HG02763 (cell line): ENCODE results near the gene PLAGL1.
"Not testable (repeated sequence)": the region's sequence is repeated elsewhere in the genome, so short reads cannot be mapped to it uniquely, and the experiment has no call there.

ENCODE experiments used
- ATAC-seq: cut with Tn5 transposase; IDR thresholded peaks from one replicate; pipeline ENCODE4 v1.9.1; 2021; ENCODE audit warnings: mild to moderate bottlenecking, moderate library complexity; ENCODE audit not compliant: unreplicated experiment

Gene PLAGL1

GRCh38 chr6:144008120-144008811, at the start of gene PLAGL1:
TSS of gene PLAGL1 (minus strand) at chr6:144008259. CDS start at chr6:143948136, 60,123 bp downstream.
- ATAC-seq, result peak; percentile 64

- peak; percentile 87 for ATAC-seq
Measured at GRCh38 chr6:144055121-144055931, 47.3 kb upstream of the PLAGL1 start.

GRCh38 chr6:144053601-144054000, 45.5 kb upstream of the PLAGL1 start:
- no peak for ATAC-seq

GRCh38 chr6:144052488-144052887, 44.4 kb upstream of the PLAGL1 start:
- ATAC-seq, result no peak

GRCh38 chr6:144049386-144049785, 41.3 kb upstream of the PLAGL1 start:
- no peak for ATAC-seq

- no peak for ATAC-seq
Measured at GRCh38 chr6:144047688-144048087, 39.6 kb upstream of the PLAGL1 start.

GRCh38 chr6:144046672-144047071, 38.6 kb upstream of the PLAGL1 start:
- ATAC-seq, result not testable (repeated sequence)

- not testable (repeated sequence) for ATAC-seq
Measured at GRCh38 chr6:144044989-144045388, 36.9 kb upstream of the PLAGL1 start.

- ATAC-seq, result no peak
Measured at GRCh38 chr6:144036835-144037195, 28.8 kb upstream of the PLAGL1 start.

GRCh38 chr6:144036064-144036834, 28.2 kb upstream of the PLAGL1 start:
- no peak for ATAC-seq

GRCh38 chr6:144035416-144035815, 27.4 kb upstream of the PLAGL1 start:
- ATAC-seq, result no peak

- ATAC-seq, result no peak
Measured at GRCh38 chr6:144033816-144034735, 26.0 kb upstream of the PLAGL1 start.

GRCh38 chr6:144029452-144029851, 21.4 kb upstream of the PLAGL1 start:
- ATAC-seq, result no peak

GRCh38 chr6:144027932-144028587, 20.0 kb upstream of the PLAGL1 start:
- no peak for ATAC-seq

GRCh38 chr6:144023216-144023615, 15.2 kb upstream of the PLAGL1 start:
- ATAC-seq, result no peak

- no peak for ATAC-seq
Measured at GRCh38 chr6:144019929-144020328, 11.9 kb upstream of the PLAGL1 start.

GRCh38 chr6:144017166-144018094, 9.4 kb upstream of the PLAGL1 start:
- ATAC-seq, result no peak

- ATAC-seq, result no peak
Measured at GRCh38 chr6:144013486-144013909, 5.4 kb upstream of the PLAGL1 start.

GRCh38 chr6:144012534-144012933, 4.5 kb upstream of the PLAGL1 start:
- no peak for ATAC-seq
